Right ventricle myocardium superior (tissue), 1 donor: ENCODE measurements around the gene CHN2. TPM values are rescaled to one million over a fixed set of nuclear protein-coding genes. Genes with fewer than 3 reads are reported as not detected.

Experiments used
- ATAC-seq: fragments of 200-7000 bp; cut with Tn5 transposase; one replicate; pipeline ENCODE4 v1.9.1; 2020; ENCODE audit warnings: mild to moderate bottlenecking; ENCODE audit not compliant: poor library complexity
- DNase-seq: peaks from one replicate; pipeline ENCODE4 v3.0.0-alpha.2; 2020
- intact Hi-C: fragments of 100-400 bp; cut with DNase I; formaldehyde crosslinking; loops from one replicate; pipeline ENCODE4 v1.11.2; 2022
- total RNA-seq: library from RNA; stranded (reverse); fragmentation: NEBNext Ultra II Directional; extraction: Animal tissue kit (Norgen Biotek cat#: 25700); gene quantifications from one replicate; pipeline ENCODE4 v1.2.1, GENCODE V29; 2021
- donor health status: DM: no; HTN: yes; CAD: no; lungs with severe emphysema.

Gene CHN2
- total RNA-seq, 1 donor from 2014 or later: 17.7 TPM

- intact Hi-C loops: no loop called here
- DNase-seq (no peak), ATAC-seq (peak; percentile 84)
Observed at GRCh38 chr7:29480451-29480850, 285.9 kb downstream of the CHN2 start.

GRCh38 chr7:29480934-29481651 lies 286.5 kb downstream of the CHN2 start:
- no peak for ATAC-seq
- no peak for DNase-seq
- intact Hi-C loops: no loop called here

- DNase-seq (no peak), ATAC-seq (no peak)
Observed at GRCh38 chr7:29482056-29482455, 287.5 kb downstream of the CHN2 start.

GRCh38 chr7:29483219-29484104 lies 288.9 kb downstream of the CHN2 start:
- ATAC-seq (no peak), DNase-seq (no peak)
- intact Hi-C loops: no loop called here

More at GRCh38 chr7:29482056-29482455, 287.5 kb downstream of the CHN2 start:
- intact Hi-C loops: no loop called here

GRCh38 chr7:29484280-29484679 lies 289.7 kb downstream of the CHN2 start:
- ATAC-seq: no peak
- no peak for DNase-seq
- intact Hi-C loops: no loop called here

GRCh38 chr7:29485339-29486190 lies 291.0 kb downstream of the CHN2 start:
- ATAC-seq: no peak
- intact Hi-C loops: no loop called here
- DNase-seq: no peak

GRCh38 chr7:29486191-29486700 lies 291.7 kb downstream of the CHN2 start:
- ATAC-seq: no peak
- intact Hi-C loops: no loop called here
- DNase-seq: no peak

GRCh38 chr7:29487424-29487823 lies 292.8 kb downstream of the CHN2 start:
- DNase-seq (no peak), ATAC-seq (no peak)
- intact Hi-C loops: no loop called here

GRCh38 chr7:29488203-29488970 lies 293.8 kb downstream of the CHN2 start:
- peak; percentile 27 for ATAC-seq
- DNase-seq: no peak
- intact Hi-C loops: no loop called here

- peak; percentile 65 for ATAC-seq
- intact Hi-C loops: no loop called here
Observed at GRCh38 chr7:29488977-29489376, 294.4 kb downstream of the CHN2 start.

GRCh38 chr7:29490094-29490607 lies 295.6 kb downstream of the CHN2 start:
- DNase-seq (no peak), ATAC-seq (no peak)
- intact Hi-C loops: no loop called here

More at GRCh38 chr7:29488977-29489376, 294.4 kb downstream of the CHN2 start:
- no peak for DNase-seq

GRCh38 chr7:29494350-29494749 lies 299.8 kb downstream of the CHN2 start:
- DNase-seq: no peak
- intact Hi-C loops: no loop called here
- ATAC-seq: no peak

GRCh38 chr7:29495653-29496052 lies 301.1 kb downstream of the CHN2 start:
- intact Hi-C loops: no loop called here
- no peak for DNase-seq
- no peak for ATAC-seq

- intact Hi-C loops: no loop called here
- ATAC-seq (no peak), DNase-seq (no peak)
Observed at GRCh38 chr7:29496355-29497020, 301.9 kb downstream of the CHN2 start.

- intact Hi-C loops: no loop called here
- no peak for ATAC-seq
- DNase-seq: no peak
Observed at GRCh38 chr7:29499932-29500331, 305.4 kb downstream of the CHN2 start.

GRCh38 chr7:29500719-29501118 lies 306.1 kb downstream of the CHN2 start:
- no peak for ATAC-seq
- intact Hi-C loops: no loop called here
- DNase-seq: no peak

GRCh38 chr7:29502133-29502532 lies 307.6 kb downstream of the CHN2 start:
- intact Hi-C loops: no loop called here
- DNase-seq (no peak), ATAC-seq (no peak)
